Smooth muscle cell (in vitro differentiated cells): ENCODE data around the gene RGL2. TPM values are rescaled to one million over a fixed set of nuclear protein-coding genes. Genes with fewer than 3 reads are reported as not detected.
A peak's percentile ranks its signal among the peaks of the same experiment; 100 is the strongest.

Experiments used
- DNase-seq: peaks from one replicate; lab custom pipeline; 2025; ENCODE audit not compliant: unreplicated experiment; lab: John Stamatoyannopoulos, UW
- H2AFZ ChIP-seq: fragments of 200-600 bp; sonication (generic); 2 replicates; pipeline ENCODE4 v1.6.0; 2016; ENCODE audit warnings: antibody characterized with exemption, low read depth, mild to moderate bottlenecking
- H3F3A ChIP-seq: fragments of 200-600 bp; sonication (generic); 2 replicates; pipeline ENCODE4 v1.6.0; 2017; ENCODE audit warnings: antibody characterized with exemption, low read depth
- H3K27ac ChIP-seq: fragments of 200-600 bp; sonication (generic); 2 replicates; pipeline ENCODE4 v1.5.1; 2016; ENCODE audit warnings: low read depth, mild to moderate bottlenecking
- H3K27me3 ChIP-seq: fragments of 200-600 bp; sonication (generic); 2 replicates; pipeline ENCODE4 v1.6.1; 2016; ENCODE audit warnings: low read depth, mild to moderate bottlenecking
- H3K36me3 ChIP-seq: fragments of 200-600 bp; sonication (generic); 2 replicates; pipeline ENCODE4 v1.5.1; 2016; ENCODE audit warnings: low read depth
- H3K4me1 ChIP-seq: fragments of 200-600 bp; sonication (generic); 2 replicates; pipeline ENCODE4 v1.5.1; 2016; ENCODE audit warnings: low read depth
- H3K4me2 ChIP-seq: fragments of 200-600 bp; sonication (generic); 2 replicates; pipeline ENCODE4 v1.6.0; 2016; ENCODE audit warnings: mild to moderate bottlenecking
- H3K4me3 ChIP-seq: fragments of 200-600 bp; sonication (generic); 2 replicates; pipeline ENCODE4 v1.5.1; 2016; ENCODE audit warnings: mild to moderate bottlenecking
- H3K79me2 ChIP-seq: fragments of 200-600 bp; sonication (generic); 2 replicates; pipeline ENCODE4 v1.6.0; 2016; ENCODE audit warnings: low read depth, mild to moderate bottlenecking
- H3K9ac ChIP-seq: fragments of 200-600 bp; sonication (generic); 2 replicates; pipeline ENCODE4 v1.6.0; 2016; ENCODE audit warnings: low read depth
- H3K9me3 ChIP-seq: fragments of 200-600 bp; sonication (generic); replicated peaks from 2 replicates; pipeline ENCODE4 v1.5.1; 2016; ENCODE audit warnings: low read depth
- H4K20me1 ChIP-seq: fragments of 200-600 bp; sonication (generic); 2 replicates; pipeline ENCODE4 v1.6.0; 2016; ENCODE audit warnings: low read depth
- WGBS: methylation state at CpG from one replicate; pipeline ENCODE4 v1.1.7; 2016; ENCODE audit warnings: low lambda C conversion rate; 5-methylcytosine and 5-hydroxymethylcytosine counted together
- polyA plus RNA-seq: library from polyadenylated mRNA; unstranded; fragments of >200 nt; fragmentation: Nextera tagmentation; extraction: Ambion mirVana; gene quantifications from 2 replicates; pipeline ENCODE4 v1.2.1, GENCODE V29; 2016
- total RNA-seq: library from RNA; depleted of rRNA; stranded (reverse); fragments of >200 nt; gene quantifications from 2 replicates; pipeline ENCODE4 v1.2.3, GENCODE V29; 2014
- TF ChIP-seq, protein P1 (sequence below): fragments of 200-600 bp; sonication (generic); IDR thresholded peaks from 2 replicates; pipeline ENCODE4 v1.5.1; 2017; ENCODE audit warnings: borderline replicate concordance, mild to moderate bottlenecking, antibody characterized with exemption; ENCODE audit not compliant: insufficient read depth, poor library complexity, severe bottlenecking

RGL2 gene
- total and polyA plus RNA-seq, 2 experiments from 2014 or later, result 21.8 to 58.7 TPM

DNA sequence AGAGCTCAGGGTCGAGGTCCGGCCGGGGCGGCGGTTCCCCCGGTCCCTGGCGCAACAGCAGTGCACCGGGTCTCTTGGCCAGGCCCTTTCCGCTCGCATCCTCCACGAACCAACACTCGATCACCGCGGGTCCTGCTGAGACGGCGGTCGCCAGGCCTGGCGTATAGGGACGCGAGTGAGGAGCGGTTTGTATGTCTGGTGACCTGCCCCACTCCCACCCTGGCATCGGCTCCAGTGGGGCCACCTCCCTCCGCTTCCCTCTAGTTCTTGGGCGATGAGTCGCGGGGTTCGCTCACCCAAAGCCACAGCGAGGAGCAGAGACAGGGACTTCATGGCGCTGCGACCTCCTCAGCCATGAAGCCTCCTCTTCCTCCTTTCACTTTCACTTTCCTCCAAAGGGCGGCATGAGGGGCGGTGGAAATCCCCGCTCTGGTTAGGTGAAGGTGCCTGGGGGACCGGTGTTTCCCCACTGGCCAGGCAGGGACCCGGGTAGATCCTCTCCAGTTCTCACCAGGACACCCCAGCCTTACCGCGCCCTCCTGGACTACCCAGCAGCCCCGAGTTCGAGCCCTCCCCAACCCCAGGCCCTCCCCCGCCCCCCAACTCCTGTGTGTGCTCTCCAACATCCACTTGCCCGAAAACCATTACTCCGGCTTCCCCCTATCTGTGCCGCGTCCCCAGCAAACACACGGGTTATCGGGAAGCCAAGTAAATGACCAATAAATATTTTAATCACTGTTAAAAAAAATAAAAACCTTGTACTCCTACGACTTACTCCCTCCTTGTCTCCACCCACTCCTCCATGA lies 15.2 kb upstream of the RGL2 start, which contains the start of gene TAPBP:
TSS of gene TAPBP (minus strand) at position 370 of the 806 bp plus-strand sequence. CDS start at position 333, 37 bp downstream.
- Histone ChIP-seq H3K9ac (peak within 1 kb of the TSS; percentile 88), H3K4me2 (peak within 1 kb of the TSS; percentile 98), H3F3A (peaks cover 16% of the 10 kb centered on the region), H3K27ac (peak within 1 kb of the TSS; percentile 96), H3K79me2 (peaks cover 39% of the 10 kb centered on the region), H4K20me1 (peaks cover 45% of the 10 kb centered on the region), H3K4me3 (peak within 1 kb of the TSS; percentile 71), H2AFZ (peak within 1 kb of the TSS; percentile 1), H3K27me3 (no peaks in the 10 kb centered on the region), H3K4me1 (peaks cover 20% of the 10 kb centered on the region), H3K36me3 (no peaks in the 10 kb centered on the region), H3K9me3 (no peaks in the 10 kb centered on the region)
- TF ChIP-seq, protein P1, sequence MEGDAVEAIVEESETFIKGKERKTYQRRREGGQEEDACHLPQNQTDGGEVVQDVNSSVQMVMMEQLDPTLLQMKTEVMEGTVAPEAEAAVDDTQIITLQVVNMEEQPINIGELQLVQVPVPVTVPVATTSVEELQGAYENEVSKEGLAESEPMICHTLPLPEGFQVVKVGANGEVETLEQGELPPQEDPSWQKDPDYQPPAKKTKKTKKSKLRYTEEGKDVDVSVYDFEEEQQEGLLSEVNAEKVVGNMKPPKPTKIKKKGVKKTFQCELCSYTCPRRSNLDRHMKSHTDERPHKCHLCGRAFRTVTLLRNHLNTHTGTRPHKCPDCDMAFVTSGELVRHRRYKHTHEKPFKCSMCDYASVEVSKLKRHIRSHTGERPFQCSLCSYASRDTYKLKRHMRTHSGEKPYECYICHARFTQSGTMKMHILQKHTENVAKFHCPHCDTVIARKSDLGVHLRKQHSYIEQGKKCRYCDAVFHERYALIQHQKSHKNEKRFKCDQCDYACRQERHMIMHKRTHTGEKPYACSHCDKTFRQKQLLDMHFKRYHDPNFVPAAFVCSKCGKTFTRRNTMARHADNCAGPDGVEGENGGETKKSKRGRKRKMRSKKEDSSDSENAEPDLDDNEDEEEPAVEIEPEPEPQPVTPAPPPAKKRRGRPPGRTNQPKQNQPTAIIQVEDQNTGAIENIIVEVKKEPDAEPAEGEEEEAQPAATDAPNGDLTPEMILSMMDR, result no peak
- 2% methylated on average over 46 of the region's 47 CpGs for WGBS
- DNase-seq, result peak; percentile 69

DNA sequence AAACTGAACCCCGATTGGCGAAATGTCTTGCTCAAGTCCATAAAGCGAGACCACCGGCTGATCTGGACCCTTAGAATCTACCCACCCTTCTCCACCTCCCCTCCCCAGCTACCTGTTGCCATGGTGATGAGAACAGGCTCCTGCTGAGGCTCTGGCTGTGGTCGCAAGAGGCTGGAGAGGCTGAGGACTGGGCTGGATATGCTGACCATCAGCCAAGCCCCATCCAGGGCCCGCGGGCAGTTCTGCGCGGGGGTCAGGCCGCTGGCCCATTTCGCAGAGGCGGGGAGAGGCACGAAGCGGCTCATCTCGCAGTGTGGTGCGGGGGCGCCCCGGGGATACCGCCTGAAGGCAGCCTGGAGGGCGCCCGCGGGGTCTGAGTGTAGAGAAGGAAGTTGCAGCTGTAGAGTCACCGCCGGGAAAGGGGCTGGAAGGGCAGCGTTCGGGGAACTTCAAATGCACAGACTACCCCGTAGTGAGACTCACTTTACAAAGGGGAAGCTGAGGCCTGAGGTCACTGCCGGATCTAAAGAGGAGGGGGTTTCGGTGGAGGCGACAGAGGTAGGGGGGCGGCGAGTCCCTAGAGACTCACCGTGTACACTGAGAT lies 14.5 kb upstream of the RGL2 start:
- H3K79me2 ChIP-seq, result peaks cover 46% of the 10 kb centered on the region
- H3K27ac ChIP-seq, result peak overlapping the region; percentile 96

DNA sequence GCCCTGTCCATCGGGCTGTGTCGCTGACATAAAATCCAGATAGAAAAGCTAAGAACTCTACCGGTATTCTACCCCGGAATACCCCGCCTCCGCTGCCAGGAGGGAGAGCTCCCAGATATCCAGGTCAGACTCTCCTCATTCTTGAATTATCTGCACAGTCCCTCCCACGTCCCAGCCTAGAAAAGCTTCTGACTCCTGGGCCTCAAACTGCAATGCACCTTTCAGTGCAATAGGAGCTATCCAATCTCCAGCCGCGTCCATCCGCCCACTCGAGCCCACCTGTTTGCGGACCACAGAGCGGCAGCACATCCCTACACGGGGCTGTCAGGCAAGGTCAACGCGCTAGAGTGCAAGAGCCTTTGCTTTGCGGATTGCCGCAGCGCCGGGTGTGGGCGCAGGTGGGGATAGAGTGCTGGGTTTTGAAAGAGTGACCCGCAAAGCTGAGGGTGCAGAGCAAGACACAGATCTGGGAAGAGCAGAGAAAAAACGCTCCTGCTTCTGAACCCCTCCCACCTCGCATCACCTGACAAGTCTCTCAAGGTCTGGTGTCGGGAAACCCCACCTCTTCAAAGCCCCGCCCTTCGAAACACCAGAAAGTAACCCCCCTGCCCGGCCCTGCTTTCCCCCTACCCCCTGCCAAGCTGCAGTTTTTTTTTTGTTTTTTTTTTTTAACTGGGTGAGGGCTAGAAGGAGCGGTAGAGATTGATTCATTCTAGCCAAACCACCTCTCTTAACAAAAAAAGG lies 13.8 kb upstream of the RGL2 start:
- WGBS, result 6% methylated on average over 29 of the region's 29 CpGs
- H3K36me3 ChIP-seq, result no peaks in the 10 kb centered on the region
- DNase-seq, result no peak
- TF ChIP-seq, protein P1, result no peak
- H3K4me2 ChIP-seq, result peak overlapping the region; percentile 98
- peaks cover 13% of the 10 kb centered on the region for H3K4me1 ChIP-seq
- H3K4me3 ChIP-seq, result peak overlapping the region; percentile 71
- no peaks in the 10 kb centered on the region for H3K27me3 ChIP-seq
- H3K9ac ChIP-seq, result peak overlapping the region; percentile 88
- peaks cover 50% of the 10 kb centered on the region for H3K79me2 ChIP-seq
- peaks cover 7% of the 10 kb centered on the region for H3F3A ChIP-seq
- H3K27ac ChIP-seq, result peak overlapping the region; percentile 96
- no peaks in the 10 kb centered on the region for H3K9me3 ChIP-seq
- peaks cover 54% of the 10 kb centered on the region for H4K20me1 ChIP-seq
- no peak overlapping the region for H2AFZ ChIP-seq

More for the DNA sequence above, 14.5 kb upstream of the RGL2 start:
- H2AFZ ChIP-seq, result peak overlapping the region; percentile 1
- no peaks in the 10 kb centered on the region for H3K36me3 ChIP-seq
- H3F3A ChIP-seq, result peaks cover 9% of the 10 kb centered on the region
- peak overlapping the region; percentile 98 for H3K4me2 ChIP-seq
- H3K27me3 ChIP-seq, result no peaks in the 10 kb centered on the region
- no peaks in the 10 kb centered on the region for H3K9me3 ChIP-seq
- DNase-seq, result no peak
- H3K9ac ChIP-seq, result peak overlapping the region; percentile 88
- peaks cover 52% of the 10 kb centered on the region for H4K20me1 ChIP-seq
- WGBS, result 2% methylated on average over 32 of the region's 33 CpGs
- TF ChIP-seq, protein P1, result no peak
- H3K4me3 ChIP-seq, result peak overlapping the region; percentile 71
- peaks cover 13% of the 10 kb centered on the region for H3K4me1 ChIP-seq
